GM11168 (cell line): Measurements from ENCODE around the gene GCNT2.
"Not testable (repeated sequence)": the region's sequence is repeated elsewhere in the genome, so short reads cannot be mapped to it uniquely, and the experiment has no call there.

Experiments
- in situ Hi-C: fragments of 300-500 bp; cut with MboI; formaldehyde crosslinking; loops from one replicate; pipeline ENCODE4 v1.12.0; 2022; ENCODE audit warnings: low sequenced_read_pairs; ENCODE audit not compliant: unreplicated experiment

GCNT2 gene

DNA sequence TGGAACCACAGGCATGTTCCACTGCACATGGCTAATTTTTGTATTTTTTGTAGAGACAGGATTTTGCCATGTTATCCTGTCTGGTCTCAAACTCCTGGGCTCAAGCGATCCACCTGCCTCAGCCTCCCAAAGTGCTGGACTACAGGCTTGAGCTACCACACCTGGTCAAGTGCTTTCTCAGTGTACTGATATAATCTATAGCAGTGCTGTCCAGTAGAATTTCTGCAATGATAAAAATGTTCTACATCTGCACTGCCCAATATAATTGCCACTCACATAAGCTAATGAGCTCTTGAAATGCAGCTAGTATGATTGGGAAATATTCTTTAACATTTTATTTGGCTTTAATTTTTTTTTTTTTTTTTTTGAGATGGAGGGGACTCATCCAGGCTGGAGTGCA lies 109.0 kb downstream of the GCNT2 start:
- in situ Hi-C loops: no loop called here

DNA sequence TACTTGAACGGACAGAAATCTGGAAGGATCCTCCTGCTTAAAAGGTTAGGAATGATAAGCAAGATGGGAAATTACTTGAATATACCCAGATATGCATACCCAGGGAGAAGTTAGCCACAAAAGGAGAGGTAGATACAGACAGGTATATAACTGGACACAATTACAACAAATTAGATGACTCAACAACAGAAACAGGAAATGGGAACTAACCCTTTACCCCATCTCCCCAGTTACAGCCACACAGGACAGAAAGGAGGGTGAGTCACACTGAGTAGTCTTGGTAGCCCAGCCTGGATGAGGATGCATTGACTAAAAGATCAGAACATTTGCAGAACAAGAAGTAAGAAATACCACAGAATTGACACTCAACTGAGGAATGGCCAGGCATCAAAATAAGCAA lies 112.1 kb downstream of the GCNT2 start:
- in situ Hi-C loops: no loop called here

DNA sequence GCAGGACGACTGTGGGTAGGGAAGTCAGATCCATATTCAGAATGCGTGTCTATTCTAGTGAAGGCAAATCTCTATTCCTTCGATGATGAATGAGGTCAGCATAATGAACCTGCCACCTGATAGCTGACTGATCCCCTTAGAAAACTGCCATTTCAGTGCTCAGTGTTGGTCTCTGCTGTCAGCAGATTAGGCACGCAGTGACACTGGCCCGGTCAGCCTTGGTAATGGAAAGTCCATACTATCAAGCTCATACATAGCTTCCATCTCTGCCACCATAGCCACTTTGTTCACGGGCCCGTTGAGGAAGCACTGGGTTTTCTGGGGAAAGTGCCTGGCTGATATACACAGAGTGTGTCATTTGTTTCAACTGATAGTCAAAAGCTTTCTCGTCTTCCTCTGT lies 119.3 kb downstream of the GCNT2 start:
- in situ Hi-C loops: no loop called here

DNA sequence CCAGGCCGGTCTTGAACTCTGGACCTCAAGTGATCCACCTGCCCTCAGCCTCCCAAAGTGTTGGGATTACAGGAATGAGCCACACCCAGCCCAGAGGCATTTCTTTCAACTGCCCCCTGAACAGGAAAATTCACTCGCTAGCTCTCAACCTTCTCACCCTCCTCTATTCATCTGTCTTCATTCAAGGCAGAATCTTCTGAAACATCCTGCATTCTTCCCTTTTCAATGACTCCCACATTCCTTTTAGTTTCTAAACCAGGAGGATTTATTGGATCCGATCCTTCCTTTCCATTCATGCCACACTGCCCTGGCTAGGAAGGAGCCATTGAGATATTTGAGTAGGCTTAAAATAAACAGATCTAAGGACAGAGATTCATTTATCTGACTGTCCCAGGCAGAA lies 120.4 kb downstream of the GCNT2 start:
- in situ Hi-C loops: no loop called here

DNA sequence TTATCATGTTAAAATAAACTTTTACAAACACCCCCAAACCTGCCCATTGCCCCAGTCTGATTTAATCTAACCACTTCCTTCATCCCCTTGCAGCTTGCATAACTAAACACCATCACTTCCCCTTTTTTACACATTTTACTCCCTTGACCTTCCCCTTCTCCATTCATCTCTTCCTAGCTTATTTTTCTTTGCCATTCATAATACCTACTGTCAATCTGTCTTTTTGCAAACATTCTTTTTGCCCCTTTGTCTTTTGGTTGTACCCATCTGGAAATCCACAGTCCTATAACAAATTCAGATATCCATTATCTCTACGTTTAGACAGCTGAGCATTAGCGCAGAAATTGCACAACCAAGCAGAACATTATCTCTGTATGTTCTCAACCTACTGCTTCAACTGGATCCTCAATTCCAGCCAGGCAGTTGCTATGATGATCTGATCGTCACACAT lies 122.1 kb downstream of the GCNT2 start:
- in situ Hi-C loops: no loop called here

DNA sequence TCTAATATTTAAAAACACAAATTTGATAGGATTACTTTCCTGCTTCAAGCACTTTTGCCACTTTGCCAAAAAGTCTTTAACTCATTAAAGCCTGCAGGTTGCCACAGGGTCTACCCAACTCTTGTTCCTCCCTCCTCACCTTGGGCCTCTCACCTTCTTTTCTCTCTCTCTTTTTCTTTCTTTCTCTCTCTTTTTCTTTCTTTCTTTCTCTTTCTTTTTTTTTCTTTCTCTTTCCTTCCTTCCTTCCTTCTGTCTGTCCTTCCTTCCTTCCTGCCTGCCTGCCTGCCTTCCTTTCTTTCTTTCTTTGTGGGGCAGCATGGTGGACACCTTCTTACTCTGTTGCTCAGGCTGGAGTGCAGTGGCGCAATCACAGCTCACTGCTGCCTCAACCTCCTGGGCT lies 123.1 kb downstream of the GCNT2 start:
- in situ Hi-C loops: no loop called here

DNA sequence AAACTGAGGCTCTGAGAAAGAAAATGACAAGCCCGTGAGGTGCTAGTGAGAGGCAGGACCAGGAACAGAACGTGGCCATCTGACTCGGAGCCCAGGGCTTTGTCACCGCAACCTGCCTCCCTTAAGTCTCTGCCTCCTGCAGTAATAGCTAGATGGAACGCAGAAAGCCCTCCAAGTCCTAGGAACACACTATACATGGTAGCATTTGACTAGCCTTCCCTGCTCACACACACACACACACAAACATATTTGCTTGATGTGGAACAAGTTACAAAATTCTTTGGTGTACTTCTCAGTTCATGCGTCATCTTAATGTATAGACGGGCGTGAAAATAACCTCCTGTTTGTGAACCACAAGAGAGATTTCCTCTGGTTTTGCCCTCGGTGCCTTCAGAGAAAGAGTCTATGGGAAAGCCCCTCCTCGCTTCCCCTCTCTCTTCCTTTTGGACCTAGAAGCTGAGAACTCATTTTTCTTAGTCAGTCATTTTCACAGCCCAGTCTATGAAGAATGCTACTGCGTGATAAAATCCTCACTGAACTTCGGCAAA lies 134.4 kb downstream of the GCNT2 start:
- in situ Hi-C loops: no loop called here

DNA sequence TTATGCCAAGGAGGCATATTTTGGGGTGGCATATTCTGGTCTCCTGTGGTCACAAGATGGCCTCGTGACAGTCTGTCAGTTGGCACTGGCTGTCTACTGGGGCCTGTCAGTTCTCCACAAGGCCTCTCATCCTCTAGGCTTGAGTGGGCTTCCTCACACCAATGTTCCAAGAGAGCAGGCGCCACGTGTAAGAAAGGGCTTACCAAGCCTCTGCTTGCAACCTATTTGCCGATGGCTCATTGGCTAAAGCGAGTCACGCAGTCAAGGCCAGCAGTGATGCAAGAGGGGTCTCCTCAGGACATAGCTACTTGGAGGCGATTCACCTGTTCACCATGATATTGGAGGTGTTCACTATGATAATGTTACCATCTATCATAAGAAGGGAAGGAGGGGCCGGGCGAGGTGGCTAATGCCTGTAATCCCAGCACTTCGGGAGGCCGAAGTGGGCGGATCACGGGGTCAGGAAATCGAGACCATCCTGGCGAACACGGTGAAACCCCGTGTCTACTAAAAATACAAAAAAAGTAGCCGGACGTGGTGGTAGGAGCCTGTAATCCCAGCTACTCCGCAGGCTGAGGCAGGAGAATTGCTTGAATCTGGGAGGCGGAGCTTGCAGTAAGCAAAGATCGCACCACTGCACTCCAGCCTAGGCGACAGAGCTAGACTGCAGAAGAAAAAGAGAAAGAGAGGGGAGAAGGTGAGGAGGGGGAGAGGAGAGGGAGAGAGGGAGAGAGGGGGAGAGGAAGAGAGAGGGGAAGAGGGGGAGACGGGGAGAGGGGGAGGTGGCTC lies 138.0 kb downstream of the GCNT2 start:
- in situ Hi-C loops: no loop called here

DNA sequence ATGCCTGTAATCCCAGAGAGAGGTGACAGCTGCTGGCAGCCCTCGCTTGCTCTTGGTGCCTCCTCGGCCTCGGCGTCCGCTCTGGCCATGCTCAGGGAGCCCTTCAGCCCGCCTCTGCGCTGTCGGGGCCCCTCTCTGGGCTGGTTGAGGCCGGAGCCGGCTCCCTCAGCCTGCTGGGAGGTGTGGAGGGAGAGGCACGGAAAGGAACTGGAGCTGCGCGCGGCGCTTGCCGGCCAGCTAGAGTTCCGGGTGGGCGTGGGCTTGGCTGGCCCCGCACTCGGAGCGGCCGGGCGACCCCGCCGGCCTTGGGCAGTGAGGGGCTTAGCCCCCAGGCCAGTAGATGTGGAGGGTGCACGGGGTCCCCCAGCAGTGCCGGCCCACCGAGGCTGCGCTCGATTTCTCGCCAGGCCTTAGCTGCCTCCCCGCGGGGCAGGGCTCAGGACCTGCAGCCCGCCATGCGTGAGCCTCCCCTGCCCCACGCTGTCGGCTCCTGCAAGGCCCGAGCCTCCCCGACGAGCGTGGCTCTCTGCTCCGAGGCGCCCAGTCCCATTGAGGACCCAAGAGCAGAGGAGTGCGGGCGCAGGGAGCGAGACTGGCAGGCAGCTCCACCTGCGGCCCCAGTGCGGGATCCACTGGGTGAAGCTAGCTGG lies 138.7 kb downstream of the GCNT2 start:
- in situ Hi-C loops: no loop called here

DNA sequence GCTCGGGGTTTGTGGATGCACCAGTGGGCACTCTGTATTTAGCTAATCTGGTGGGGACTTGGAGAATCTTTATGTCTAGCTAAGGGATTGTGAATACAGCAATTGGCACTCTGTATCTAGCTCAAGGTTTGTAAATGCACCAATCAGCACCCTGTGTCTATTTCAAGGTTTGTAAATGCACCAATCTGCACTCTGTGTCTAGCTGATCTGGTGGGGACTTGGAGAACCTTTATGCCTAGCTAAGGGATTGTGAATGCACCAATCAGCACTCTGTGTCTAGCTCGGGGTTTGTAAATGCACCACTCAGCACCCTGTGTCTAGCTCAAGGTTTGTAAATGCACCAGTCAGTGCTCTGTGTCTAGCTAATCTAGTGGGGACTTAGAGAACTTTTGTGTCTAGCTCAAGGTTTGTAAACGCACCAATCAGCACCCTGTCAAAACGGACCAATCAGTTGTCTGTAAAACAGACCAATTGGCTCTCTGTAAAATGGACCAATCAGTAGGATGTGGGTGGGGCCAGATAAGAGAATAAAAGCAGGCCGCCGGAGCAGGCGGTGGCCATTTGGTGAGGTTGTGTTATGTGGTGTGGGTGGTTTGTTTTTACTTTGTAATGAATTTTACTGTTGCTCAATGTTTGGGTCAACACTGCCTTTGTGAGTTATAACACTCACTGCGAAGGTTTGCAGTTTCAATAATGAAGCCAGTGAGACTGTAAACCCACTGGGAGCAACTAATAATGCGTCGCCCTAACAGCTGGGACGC lies 139.5 kb downstream of the GCNT2 start:
- in situ Hi-C loops: not testable (repeated sequence)

DNA sequence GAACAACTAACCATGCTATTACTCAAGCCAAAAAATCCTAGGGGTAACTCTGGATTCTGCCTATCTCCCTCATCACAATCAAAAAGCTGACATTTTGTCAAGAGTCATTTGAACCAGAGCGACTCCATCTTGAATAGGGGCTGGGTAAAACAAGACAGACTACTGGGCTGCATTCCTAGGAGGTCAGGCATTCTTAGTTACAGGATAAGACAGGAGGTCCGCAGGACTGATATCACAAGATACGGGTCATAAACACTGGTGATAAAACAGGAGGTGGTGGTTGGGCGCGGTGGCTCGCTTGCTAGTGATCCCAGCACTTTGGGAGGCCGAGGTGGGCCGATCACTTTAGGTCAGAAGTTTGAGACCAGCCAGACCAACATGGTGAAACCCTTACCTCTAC lies 141.1 kb downstream of the GCNT2 start:
- in situ Hi-C loops: no loop called here

DNA sequence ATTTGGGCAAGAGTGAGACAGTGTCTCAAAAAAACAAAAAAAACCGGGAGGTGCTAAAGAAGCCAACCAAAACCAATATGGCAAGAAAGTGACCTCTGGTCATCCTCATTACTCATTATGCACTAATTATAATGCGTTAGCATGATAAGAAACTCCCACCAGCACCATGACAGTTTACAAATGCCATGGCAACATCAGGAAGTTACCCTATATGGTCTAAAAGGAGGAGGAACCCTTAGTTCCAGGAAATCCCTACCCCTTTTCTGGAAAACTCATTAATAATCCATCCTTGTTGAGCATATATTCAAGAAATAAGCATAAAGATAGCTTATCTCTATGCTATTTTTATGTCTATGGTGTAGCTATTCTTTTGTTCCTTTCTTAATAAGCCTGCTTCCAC lies 141.6 kb downstream of the GCNT2 start:
- in situ Hi-C loops: no loop called here

DNA sequence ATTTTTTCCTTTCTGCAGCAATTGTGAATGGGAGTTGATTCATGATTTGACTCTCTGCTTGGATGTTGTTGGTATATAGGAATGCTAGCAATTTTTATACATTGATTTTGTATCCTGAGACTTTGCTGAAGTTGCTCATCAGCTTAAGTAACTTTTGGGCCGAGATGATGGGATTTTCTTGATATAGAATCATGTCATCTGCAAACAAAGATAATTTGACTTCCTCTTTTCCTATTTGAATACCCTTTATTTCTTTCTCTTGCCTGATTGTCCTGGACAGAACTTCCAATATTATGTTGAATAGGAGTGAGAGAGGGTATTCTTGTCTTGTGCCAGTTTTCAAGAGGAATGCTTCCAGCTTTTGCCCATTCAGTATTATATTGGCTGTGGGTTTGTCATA lies 144.4 kb downstream of the GCNT2 start:
- in situ Hi-C loops: not testable (repeated sequence)

DNA sequence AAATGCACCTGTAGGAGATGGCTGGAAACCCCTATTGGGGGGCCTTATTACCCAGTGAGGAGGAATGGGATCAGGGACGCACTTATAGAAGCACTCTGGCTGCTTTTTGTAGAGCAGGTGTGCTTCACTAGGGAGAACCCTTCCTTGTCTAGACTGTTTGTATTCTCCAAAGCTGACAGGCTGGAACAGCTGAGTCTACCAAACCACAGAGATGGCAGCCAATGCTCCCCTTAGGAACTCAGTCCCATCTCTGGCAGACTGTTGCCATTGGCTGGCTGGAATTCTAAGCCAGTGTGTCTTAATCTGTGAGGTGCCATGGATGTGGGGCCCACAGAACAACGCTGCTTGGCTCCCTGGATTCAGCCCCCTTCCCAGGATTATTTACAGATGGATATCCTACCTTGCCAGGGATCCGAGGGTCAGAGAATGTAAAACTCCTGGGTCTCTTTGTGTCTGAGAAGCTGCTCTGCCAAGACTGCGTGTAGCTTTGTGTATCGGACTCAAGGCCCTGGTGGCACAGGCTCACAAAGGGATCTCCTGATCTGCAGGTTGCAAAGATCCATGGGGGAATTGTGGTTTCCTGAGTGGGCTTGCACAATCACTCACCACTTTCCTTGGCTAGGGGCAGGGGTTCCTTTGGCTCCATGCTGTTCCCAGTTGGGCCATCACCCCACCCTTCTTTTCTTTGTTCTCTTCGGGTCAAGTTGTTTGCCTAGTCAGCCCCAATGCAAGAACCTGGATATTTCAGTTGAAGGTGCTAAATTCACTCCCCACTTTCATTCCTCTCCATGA lies 147.2 kb downstream of the GCNT2 start:
- in situ Hi-C loops: no loop called here

DNA sequence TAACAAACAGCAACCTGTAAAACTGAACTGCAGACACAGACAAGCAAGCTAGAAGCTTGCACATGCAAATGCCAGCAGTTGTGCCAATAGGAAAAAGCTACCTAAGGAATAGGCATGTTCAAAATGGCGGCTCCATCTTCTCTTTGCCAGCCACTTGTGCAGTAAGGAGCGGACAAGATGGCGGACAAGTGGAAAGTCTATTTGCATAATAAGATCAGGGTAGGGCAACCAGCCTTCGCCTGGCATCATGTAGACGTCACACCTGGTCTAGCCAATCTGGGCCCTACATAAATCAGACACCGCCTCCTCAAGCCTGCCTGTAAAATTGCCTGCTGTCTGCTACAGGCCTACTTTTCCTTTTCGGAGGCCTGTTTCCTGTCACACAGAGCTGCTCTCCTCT lies 155.3 kb downstream of the GCNT2 start:
- in situ Hi-C loops: no loop called here

DNA sequence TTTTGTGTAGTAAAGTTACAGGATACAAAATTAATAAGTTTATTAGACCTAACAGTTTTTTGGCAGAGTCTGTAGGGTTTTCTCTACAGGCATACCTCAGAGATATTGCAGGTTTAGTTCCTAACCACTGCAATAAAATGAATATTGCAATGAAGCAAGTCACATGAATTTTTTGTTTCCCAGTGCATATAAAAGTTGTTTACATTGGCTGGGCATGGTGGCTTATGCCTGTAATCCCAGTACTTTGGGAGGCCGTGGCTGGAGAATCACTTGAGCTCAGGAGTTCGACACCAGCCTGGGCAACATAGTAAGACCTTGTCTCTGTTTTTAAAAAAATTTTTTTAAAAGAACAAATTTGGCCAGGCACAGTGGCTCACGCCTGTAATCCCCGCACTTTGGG lies 157.3 kb downstream of the GCNT2 start:
- in situ Hi-C loops: no loop called here
